Fibroblast of lung (primary cell): Measurements from ENCODE around the gene METTL4. TPM values are rescaled to one million over a fixed set of nuclear protein-coding genes. Genes with fewer than 3 reads are reported as not detected.

ENCODE experiments used
- DNase-seq, 2 donors: peaks; one replicate each; pipeline versions ENCODE4 v3.0.0 to v3.0.0-alpha.2; 2010; ENCODE audit warnings: low read depth in 2 of 2
- H2AFZ ChIP-seq: 2 replicates; pipeline ENCODE4 v1.5.1; 2012; ENCODE audit warnings: low read length, control low read depth, inconsistent platforms
- H3K27ac ChIP-seq: 2 replicates; pipeline ENCODE4 v1.5.1; 2011; ENCODE audit warnings: low read length, control low read depth; ENCODE audit not compliant: insufficient read depth
- H3K27me3 ChIP-seq: 2 replicates; pipeline ENCODE4 v1.5.1; 2011; ENCODE audit warnings: mild to moderate bottlenecking, low read length; ENCODE audit not compliant: control insufficient read depth, insufficient read depth
- H3K36me3 ChIP-seq: 2 replicates; pipeline ENCODE4 v1.5.1; 2011; ENCODE audit warnings: low read length; ENCODE audit not compliant: control insufficient read depth, insufficient read depth
- H3K4me1 ChIP-seq: 2 replicates; pipeline ENCODE4 v1.5.1; 2011; ENCODE audit warnings: low read length; ENCODE audit not compliant: control insufficient read depth, insufficient read depth; ENCODE audit errors: extremely low read depth
- H3K4me2 ChIP-seq: 2 replicates; pipeline ENCODE4 v1.5.1; 2011; ENCODE audit warnings: low read length, control low read depth; ENCODE audit not compliant: insufficient read depth; ENCODE audit errors: extremely low read depth
- H3K4me3 ChIP-seq, 4 experiments: fragments of 200-600 bp in 1 of 4; sonication (generic) in 1 of 4; replicated peaks in 1 of 4; 2 replicates each; pipeline ENCODE4 v1.5.1; 2011 to 2016; ENCODE audit warnings: low read length in 4 of 4, low read depth in 3 of 4, mild to moderate bottlenecking in 3 of 4, control low read depth in 2 of 4, inconsistent platforms in 1 of 4, mixed read lengths in 1 of 4; ENCODE audit not compliant: insufficient read depth in 1 of 4; ENCODE audit errors: control extremely low read depth in 1 of 4
- H3K79me2 ChIP-seq: 2 replicates; pipeline ENCODE4 v1.5.1; 2012; ENCODE audit warnings: mild to moderate bottlenecking, low read length, inconsistent platforms; ENCODE audit not compliant: control insufficient read depth, insufficient read depth
- H3K9ac ChIP-seq: 2 replicates; pipeline ENCODE4 v1.5.1; 2011; ENCODE audit warnings: mild to moderate bottlenecking, low read length, control low read depth; ENCODE audit not compliant: insufficient read depth
- H3K9me3 ChIP-seq: 2 replicates; pipeline ENCODE4 v1.5.1; 2012; ENCODE audit warnings: low read depth, low read length; ENCODE audit not compliant: control insufficient read depth, insufficient read depth
- H4K20me1 ChIP-seq: 2 replicates; pipeline ENCODE4 v1.5.1; 2011; ENCODE audit warnings: low read length; ENCODE audit not compliant: control insufficient read depth, insufficient read depth; ENCODE audit errors: extremely low read depth
- EZH2 ChIP-seq: IDR thresholded peaks from 2 replicates; pipeline ENCODE4 v1.5.1; 2012; ENCODE audit warnings: low read length, control low read depth, mild to moderate bottlenecking; ENCODE audit errors: missing control alignments
- polyA plus RNA-seq, 2 donors: library from polyadenylated mRNA; depleted of rRNA in 1 of 2; stranded (reverse) in 1 of 2; unstranded in 1 of 2; fragments of >200 nt; gene quantifications; 2 replicates each; pipeline ENCODE4 v1.2.1, GENCODE V29; 2011 to 2012; ENCODE audit warnings: missing spikeins in 1 of 2
- total RNA-seq: library from RNA; depleted of rRNA; stranded (reverse); fragments of >200 nt; gene quantifications from 2 replicates; pipeline ENCODE4 v1.2.1, GENCODE V29; 2014
- TF ChIP-seq, protein P1 (sequence below), 2 donors: IDR thresholded peaks in 1 of 2; conservative IDR thresholded peaks in 1 of 2; 1 replicate in 1 of 2; 2 replicates in 1 of 2; pipeline ENCODE4 v1.5.1; 2011 to 2012; ENCODE audit warnings: low read length in 2 of 2, control low read depth in 1 of 2, inconsistent platforms in 1 of 2, low read depth in 1 of 2, mild to moderate bottlenecking in 1 of 2

The METTL4 gene
- total and polyA plus RNA-seq, 2 donors (not counting 1 experiment from before 2014, with no cell fraction given), result 8.0 to 12.2 TPM

DNA sequence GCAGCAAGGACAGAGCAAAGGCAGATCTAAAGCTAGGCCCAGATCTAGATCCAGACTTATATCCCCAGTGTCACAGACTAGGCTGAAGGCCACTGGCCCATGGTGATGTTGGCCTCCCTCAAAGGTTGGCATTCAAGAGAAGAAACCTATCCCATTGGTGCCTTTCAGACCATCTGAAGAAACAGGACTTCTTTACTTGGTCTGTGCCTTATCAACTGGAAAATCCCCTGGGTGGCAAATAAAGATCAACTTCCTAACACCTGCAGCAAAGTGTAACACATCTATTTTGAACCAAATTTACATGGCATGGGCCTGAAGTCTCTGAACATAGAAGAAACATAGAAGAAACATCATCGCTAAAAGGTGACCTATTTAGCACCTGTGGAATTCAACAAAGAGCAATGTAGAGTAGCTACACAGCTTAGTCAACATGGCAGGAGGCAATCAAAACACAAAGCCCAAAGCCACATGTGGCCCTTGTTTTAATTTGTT, 35.8 kb downstream of the METTL4 start:
- no peak for DNase-seq
- no peak for TF ChIP-seq EZH2
- TF ChIP-seq, protein P1, sequence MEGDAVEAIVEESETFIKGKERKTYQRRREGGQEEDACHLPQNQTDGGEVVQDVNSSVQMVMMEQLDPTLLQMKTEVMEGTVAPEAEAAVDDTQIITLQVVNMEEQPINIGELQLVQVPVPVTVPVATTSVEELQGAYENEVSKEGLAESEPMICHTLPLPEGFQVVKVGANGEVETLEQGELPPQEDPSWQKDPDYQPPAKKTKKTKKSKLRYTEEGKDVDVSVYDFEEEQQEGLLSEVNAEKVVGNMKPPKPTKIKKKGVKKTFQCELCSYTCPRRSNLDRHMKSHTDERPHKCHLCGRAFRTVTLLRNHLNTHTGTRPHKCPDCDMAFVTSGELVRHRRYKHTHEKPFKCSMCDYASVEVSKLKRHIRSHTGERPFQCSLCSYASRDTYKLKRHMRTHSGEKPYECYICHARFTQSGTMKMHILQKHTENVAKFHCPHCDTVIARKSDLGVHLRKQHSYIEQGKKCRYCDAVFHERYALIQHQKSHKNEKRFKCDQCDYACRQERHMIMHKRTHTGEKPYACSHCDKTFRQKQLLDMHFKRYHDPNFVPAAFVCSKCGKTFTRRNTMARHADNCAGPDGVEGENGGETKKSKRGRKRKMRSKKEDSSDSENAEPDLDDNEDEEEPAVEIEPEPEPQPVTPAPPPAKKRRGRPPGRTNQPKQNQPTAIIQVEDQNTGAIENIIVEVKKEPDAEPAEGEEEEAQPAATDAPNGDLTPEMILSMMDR (conservative IDR thresholded peaks at IDR 0.05 in 1 of 2, IDR thresholded peaks at IDR 0.05 in 1 of 2; ENCODE audit: low read depth in 1 of 2, low read length in 2 of 2), result no peak
- no peaks in the 10 kb centered on the region for H3K36me3 ChIP-seq
- no peaks in the 10 kb centered on the region for H3K79me2 ChIP-seq
- no peaks in the 10 kb centered on the region for H4K20me1 ChIP-seq
- no peak overlapping the region for H3K27ac ChIP-seq
- no peak overlapping the region for H3K4me2 ChIP-seq
- H3K9me3 ChIP-seq, result no peaks in the 10 kb centered on the region
- no peak overlapping the region for H3K4me3 ChIP-seq
- H3K27me3 ChIP-seq, result no peaks in the 10 kb centered on the region
- H3K4me1 ChIP-seq, result no peaks in the 10 kb centered on the region
- H3K9ac ChIP-seq, result no peak overlapping the region
- H2AFZ ChIP-seq, result no peak overlapping the region

DNA sequence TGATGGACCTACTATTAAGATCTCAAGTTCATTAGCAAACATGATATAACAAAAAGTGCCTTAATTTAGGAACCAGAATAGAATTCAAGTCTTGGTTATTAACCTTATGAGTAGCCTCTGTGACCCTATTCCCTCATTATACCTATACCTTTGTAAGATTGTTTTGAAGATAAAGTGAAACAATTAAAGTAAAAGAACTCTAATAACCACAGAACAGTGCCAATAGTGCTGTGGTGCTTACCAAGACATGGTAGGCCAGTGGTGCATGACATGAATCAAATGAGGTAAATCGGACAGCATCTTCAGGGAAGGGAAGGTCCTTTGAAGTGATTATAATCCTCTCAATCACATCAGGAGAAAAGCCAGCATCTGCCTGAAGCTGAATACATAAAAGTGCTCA, 36.4 kb downstream of the METTL4 start:
- Histone ChIP-seq H3K79me2 (no peaks in the 10 kb centered on the region), H3K36me3 (no peaks in the 10 kb centered on the region), H3K4me3 (no peak overlapping the region), H3K4me2 (no peak overlapping the region), H3K9me3 (no peaks in the 10 kb centered on the region), H3K4me1 (no peaks in the 10 kb centered on the region), H3K27me3 (no peaks in the 10 kb centered on the region), H2AFZ (no peak overlapping the region), H3K27ac (no peak overlapping the region), H4K20me1 (no peaks in the 10 kb centered on the region), H3K9ac (no peak overlapping the region)
- no peak for DNase-seq
- no peak for TF ChIP-seq EZH2
- TF ChIP-seq, protein P1 (conservative IDR thresholded peaks at IDR 0.05 in 1 of 2, IDR thresholded peaks at IDR 0.05 in 1 of 2; ENCODE audit: low read depth in 1 of 2, low read length in 2 of 2), result no peak

DNA sequence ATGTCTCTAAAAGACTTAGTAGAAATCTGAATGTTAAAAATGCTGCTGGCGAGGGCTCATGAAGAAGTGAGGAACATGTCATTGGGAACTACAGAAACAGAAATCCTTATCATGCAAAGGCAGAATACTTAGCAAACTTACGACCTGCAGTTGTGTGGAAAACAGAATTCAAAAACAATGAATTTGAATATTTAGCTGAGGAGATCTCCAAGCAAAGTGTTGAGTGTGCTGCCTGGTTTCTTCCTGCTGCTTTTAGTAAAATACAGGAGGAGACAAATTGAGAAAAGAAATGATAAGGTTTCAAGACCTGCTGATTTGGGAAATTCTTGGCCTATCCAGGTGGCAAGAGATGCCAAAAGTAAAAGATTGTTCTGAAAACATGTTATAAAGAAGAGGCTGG, 38.5 kb downstream of the METTL4 start:
- H3K4me3 ChIP-seq, result no peak overlapping the region
- H3K36me3 ChIP-seq, result no peaks in the 10 kb centered on the region
- no peaks in the 10 kb centered on the region for H3K27me3 ChIP-seq
- no peak overlapping the region for H3K27ac ChIP-seq
- no peaks in the 10 kb centered on the region for H3K4me1 ChIP-seq
- H3K79me2 ChIP-seq, result no peaks in the 10 kb centered on the region
- H2AFZ ChIP-seq, result no peak overlapping the region
- H3K9ac ChIP-seq, result no peak overlapping the region
- H3K9me3 ChIP-seq, result no peaks in the 10 kb centered on the region
- no peaks in the 10 kb centered on the region for H4K20me1 ChIP-seq
- H3K4me2 ChIP-seq, result no peak overlapping the region
- TF ChIP-seq, protein P1 (conservative IDR thresholded peaks at IDR 0.05 in 1 of 2, IDR thresholded peaks at IDR 0.05 in 1 of 2; ENCODE audit: low read depth in 1 of 2, low read length in 2 of 2), result no peak
- TF ChIP-seq EZH2, result no peak
- no peak for DNase-seq
